H9 (cell line): ENCODE measurements around the gene APOBEC3G. TPM values are rescaled to one million over a fixed set of nuclear protein-coding genes. Genes with fewer than 3 reads are reported as not detected.

Source experiments
- DNase-seq: peaks from one replicate; pipeline ENCODE4 v3.0.0-alpha.2; 2017
- H2AFZ ChIP-seq: one replicate; pipeline ENCODE4 v1.6.1; 2013; ENCODE audit warnings: mild to moderate bottlenecking, low read length, control low read depth, moderate library complexity
- H2AK5ac ChIP-seq: 2 replicates; pipeline ENCODE4 v1.6.1; 2013; ENCODE audit warnings: low read length, control low read depth, mixed read lengths; ENCODE audit not compliant: insufficient read length
- H2BK120ac ChIP-seq: one replicate; pipeline ENCODE4 v1.6.1; 2013; ENCODE audit warnings: low read depth, mild to moderate bottlenecking, low read length, control low read depth, inconsistent platforms; ENCODE audit not compliant: poor library complexity, severe bottlenecking
- H2BK12ac ChIP-seq: 2 replicates; pipeline ENCODE4 v1.6.1; 2013; ENCODE audit warnings: low read length, control low read depth, mixed read lengths, low read depth; ENCODE audit not compliant: insufficient read length
- H2BK15ac ChIP-seq: 2 replicates; pipeline ENCODE4 v1.6.1; 2013; ENCODE audit warnings: low read depth, low read length, control low read depth
- H2BK20ac ChIP-seq: one replicate; pipeline ENCODE4 v1.6.1; 2013; ENCODE audit warnings: low read depth, mild to moderate bottlenecking, low read length, control low read depth, inconsistent platforms; ENCODE audit not compliant: poor library complexity, severe bottlenecking
- H2BK5ac ChIP-seq: 2 replicates; pipeline ENCODE4 v1.6.1; 2013; ENCODE audit warnings: low read length, control low read depth, mixed read lengths; ENCODE audit not compliant: insufficient read length
- H3K14ac ChIP-seq: 2 replicates; pipeline ENCODE4 v1.6.1; 2013; ENCODE audit warnings: low read length, control low read depth; ENCODE audit not compliant: insufficient read depth
- H3K18ac ChIP-seq: 2 replicates; pipeline ENCODE4 v1.6.1; 2013; ENCODE audit warnings: low read depth, mild to moderate bottlenecking, mixed read lengths, low read length, control low read depth; ENCODE audit not compliant: insufficient read length
- H3K23ac ChIP-seq: 2 replicates; pipeline ENCODE4 v1.6.1; 2013; ENCODE audit warnings: low read length, control low read depth, mixed read lengths, low read depth; ENCODE audit not compliant: insufficient read length
- H3K23me2 ChIP-seq: 2 replicates; pipeline ENCODE4 v1.6.1; 2013; ENCODE audit warnings: low read depth, mild to moderate bottlenecking, mixed read lengths, low read length, control low read depth; ENCODE audit not compliant: insufficient read length, poor library complexity, severe bottlenecking
- H3K27ac ChIP-seq: 2 replicates; pipeline ENCODE4 v1.5.1; 2013; ENCODE audit warnings: low read length, control low read depth, mixed read lengths, low read depth; ENCODE audit not compliant: insufficient read length
- H3K27me3 ChIP-seq: 2 replicates; pipeline ENCODE4 v1.6.1; 2013; ENCODE audit warnings: low read length, control low read depth, inconsistent platforms; ENCODE audit not compliant: insufficient read depth
- H3K4ac ChIP-seq: 2 replicates; pipeline ENCODE4 v1.6.1; 2013; ENCODE audit warnings: low read depth, mild to moderate bottlenecking, control low read depth, inconsistent platforms, low read length, moderate library complexity
- H3K4me1 ChIP-seq: 2 replicates; pipeline ENCODE4 v1.6.1; 2013; ENCODE audit warnings: low read length, control low read depth, inconsistent platforms; ENCODE audit not compliant: insufficient read depth
- H3K4me2 ChIP-seq: 2 replicates; pipeline ENCODE4 v1.6.1; 2013; ENCODE audit warnings: low read length, control low read depth, mixed read lengths; ENCODE audit not compliant: insufficient read length, insufficient read depth
- H3K56ac ChIP-seq: 2 replicates; pipeline ENCODE4 v1.6.1; 2013; ENCODE audit warnings: low read depth, mild to moderate bottlenecking, mixed read lengths, low read length, control low read depth; ENCODE audit not compliant: insufficient read length
- H3K79me1 ChIP-seq: 2 replicates; pipeline ENCODE4 v1.6.1; 2013; ENCODE audit warnings: low read depth, mild to moderate bottlenecking, moderate library complexity, low read length, control low read depth, inconsistent platforms; ENCODE audit not compliant: insufficient read depth, poor library complexity, severe bottlenecking
- H3K79me2 ChIP-seq: 2 replicates; pipeline ENCODE4 v1.6.1; 2013; ENCODE audit warnings: low read length, control low read depth, inconsistent platforms; ENCODE audit not compliant: insufficient read depth
- H3K9ac ChIP-seq: 2 replicates; pipeline ENCODE4 v1.6.1; 2013; ENCODE audit warnings: low read length, control low read depth, mixed read lengths; ENCODE audit not compliant: insufficient read length; ENCODE audit errors: extremely low read depth
- H3K9me3 ChIP-seq: one replicate; pipeline ENCODE4 v1.6.1; 2013; ENCODE audit warnings: low read depth, low read length, inconsistent platforms; ENCODE audit not compliant: control insufficient read depth
- H3T11ph ChIP-seq: one replicate; pipeline ENCODE4 v1.6.1; 2013; ENCODE audit warnings: mild to moderate bottlenecking, low read length, control low read depth, inconsistent platforms
- H4K20me1 ChIP-seq: one replicate; pipeline ENCODE4 v1.6.1; 2013; ENCODE audit not compliant: control insufficient read depth, insufficient read length, insufficient read depth
- H4K5ac ChIP-seq: 2 replicates; pipeline ENCODE4 v1.6.1; 2013; ENCODE audit warnings: low read depth, mild to moderate bottlenecking, mixed read lengths, low read length, control low read depth; ENCODE audit not compliant: insufficient read length
- H4K8ac ChIP-seq: replicated peaks from 2 replicates; pipeline ENCODE4 v1.6.1; 2013; ENCODE audit warnings: low read length, control low read depth, mixed read lengths, low read depth; ENCODE audit not compliant: insufficient read length
- H4K91ac ChIP-seq: 2 replicates; pipeline ENCODE4 v1.6.1; 2013; ENCODE audit warnings: low read depth, mild to moderate bottlenecking, moderate library complexity, mixed read lengths, low read length, control low read depth; ENCODE audit not compliant: insufficient read length
- H3K27ac Mint-ChIP-seq, 3 experiments: 2 replicates in 2 of 3; 3 replicates in 1 of 3; pipeline ENCODE4 v1.8.0; 2020 to 2021; ENCODE audit warnings: mixed read lengths in 3 of 3, mild to moderate bottlenecking in 1 of 3, moderate library complexity in 1 of 3
- H3K27me3 Mint-ChIP-seq: 2 replicates; pipeline ENCODE4 v1.8.0; 2021; ENCODE audit warnings: low read depth, mild to moderate bottlenecking, moderate library complexity, mixed read lengths
- H3K36me3 Mint-ChIP-seq, 3 experiments: 2 replicates in 2 of 3; 3 replicates in 1 of 3; pipeline ENCODE4 v1.8.0; 2020 to 2021; ENCODE audit warnings: low read depth in 3 of 3, mixed read lengths in 3 of 3; ENCODE audit not compliant: insufficient read depth in 1 of 3
- H3K4me1 Mint-ChIP-seq, 2 experiments: 2 replicates each; pipeline ENCODE4 v1.8.0; 2020; ENCODE audit warnings: mixed read lengths in 2 of 2
- H3K4me3 Mint-ChIP-seq, 2 experiments: 2 replicates in 1 of 2; 3 replicates in 1 of 2; pipeline ENCODE4 v1.8.0; 2020 to 2021; ENCODE audit warnings: mild to moderate bottlenecking in 2 of 2, mixed read lengths in 2 of 2, moderate library complexity in 1 of 2
- H3K9me3 Mint-ChIP-seq, 2 experiments: 2 replicates in 1 of 2; 3 replicates in 1 of 2; pipeline ENCODE4 v1.8.0; 2020; ENCODE audit warnings: mild to moderate bottlenecking in 2 of 2, mixed read lengths in 2 of 2, moderate library complexity in 1 of 2
- WGBS: extraction: QIAGEN DNeasy Blood & Tissue Kit; methylation state at CpG from one replicate; pipeline ENCODE4 v1.1.7; 2013; ENCODE audit warnings: missing lambda C conversion rate, low lambda C conversion rate, mixed read lengths; ENCODE audit not compliant: insufficient read length; ENCODE audit errors: extremely low coverage; 5-methylcytosine and 5-hydroxymethylcytosine counted together
- total RNA-seq: library from RNA; stranded (reverse); gene quantifications from 2 replicates; pipeline ENCODE4 v1.2.1, GENCODE V29; 2021
- TF ChIP-seq, protein P1 (sequence below): fragments of 200-600 bp; sonication (generic); conservative IDR thresholded peaks from 3 replicates; pipeline ENCODE4 v1.8.0; 2021; ENCODE audit warnings: antibody characterized with exemption, mild to moderate bottlenecking

APOBEC3G gene
- total RNA-seq, 1 experiment from 2014 or later, result 2.4 TPM

DNA sequence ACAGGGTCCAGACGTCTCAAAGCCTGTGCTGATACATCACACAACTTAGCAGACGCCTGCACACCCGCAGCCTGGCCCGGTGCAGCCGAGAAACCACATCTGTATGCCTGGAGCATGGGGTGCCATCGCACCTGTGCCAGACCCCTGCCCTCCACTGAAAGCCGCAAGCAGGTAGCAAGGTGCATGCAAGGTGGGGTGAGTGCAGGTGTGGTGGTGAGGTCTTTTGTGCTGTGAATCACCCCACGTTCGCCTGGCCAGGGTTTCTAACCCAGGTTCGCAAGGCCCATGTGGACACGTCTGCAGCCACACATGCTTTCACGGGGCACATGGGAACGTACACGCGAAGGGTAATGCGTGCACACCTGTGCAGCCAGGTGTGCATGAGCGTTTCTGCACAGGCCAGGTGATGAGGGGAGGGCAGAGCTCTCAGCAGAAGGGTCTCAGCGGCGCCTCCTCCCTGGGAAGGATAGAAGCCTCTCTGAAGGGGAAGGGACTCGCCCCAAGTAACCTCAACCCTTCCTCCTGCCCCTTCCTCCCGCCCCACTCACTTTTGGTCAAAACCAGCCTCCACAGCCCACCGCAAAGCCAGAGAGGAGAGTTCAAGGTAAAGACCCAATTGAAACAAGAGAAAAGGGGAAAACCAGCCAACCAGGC is 55.9 kb downstream of the APOBEC3G start:
- peak; percentile 28 for DNase-seq
- Histone ChIP-seq H3K4ac (no peak overlapping the region), H2BK5ac (no peak overlapping the region), H2AFZ (no peak overlapping the region), H3K4me1 (peaks cover 4% of the 10 kb centered on the region; the same call in 1 of the 2 replicates), H3T11ph (no peak overlapping the region), H2BK120ac (no peak overlapping the region), H2BK12ac (no peak overlapping the region), H3K14ac (no peak overlapping the region; the same call in 1 of the 2 replicates), H3K23me2 (no peaks in the 10 kb centered on the region), H4K5ac (no peak overlapping the region), H3K4me2 (no peak overlapping the region), H3K9ac (no peak overlapping the region), H2BK20ac (no peak overlapping the region), H3K79me1 (no peaks in the 10 kb centered on the region), H3K23ac (no peak overlapping the region), H3K9me3 (no peaks in the 10 kb centered on the region), H3K27me3 (no peaks in the 10 kb centered on the region), H3K79me2 (no peaks in the 10 kb centered on the region), H3K27ac (no peak overlapping the region), H2AK5ac (no peak overlapping the region), H4K8ac (no peak overlapping the region), H4K91ac (no peak overlapping the region), H2BK15ac (no peak overlapping the region), H3K56ac (no peak overlapping the region), H3K18ac (no peak overlapping the region), H4K20me1 (no peaks in the 10 kb centered on the region)
- no peaks in the 10 kb centered on the region; a peak in 2 of 7 replicates for H3K36me3 Mint-ChIP-seq
- H3K27ac Mint-ChIP-seq, result no peak overlapping the region; a peak in 1 of 7 replicates
- no peak overlapping the region for H3K4me3 Mint-ChIP-seq
- no CpG with 5 or more reads among the region's 22 CpGs for WGBS
- peaks cover 3% of the 10 kb centered on the region for H3K27me3 Mint-ChIP-seq
- H3K4me1 Mint-ChIP-seq, result peaks cover 31 to 33% of the 10 kb centered on the region in 2 experiments
- TF ChIP-seq, protein P1, sequence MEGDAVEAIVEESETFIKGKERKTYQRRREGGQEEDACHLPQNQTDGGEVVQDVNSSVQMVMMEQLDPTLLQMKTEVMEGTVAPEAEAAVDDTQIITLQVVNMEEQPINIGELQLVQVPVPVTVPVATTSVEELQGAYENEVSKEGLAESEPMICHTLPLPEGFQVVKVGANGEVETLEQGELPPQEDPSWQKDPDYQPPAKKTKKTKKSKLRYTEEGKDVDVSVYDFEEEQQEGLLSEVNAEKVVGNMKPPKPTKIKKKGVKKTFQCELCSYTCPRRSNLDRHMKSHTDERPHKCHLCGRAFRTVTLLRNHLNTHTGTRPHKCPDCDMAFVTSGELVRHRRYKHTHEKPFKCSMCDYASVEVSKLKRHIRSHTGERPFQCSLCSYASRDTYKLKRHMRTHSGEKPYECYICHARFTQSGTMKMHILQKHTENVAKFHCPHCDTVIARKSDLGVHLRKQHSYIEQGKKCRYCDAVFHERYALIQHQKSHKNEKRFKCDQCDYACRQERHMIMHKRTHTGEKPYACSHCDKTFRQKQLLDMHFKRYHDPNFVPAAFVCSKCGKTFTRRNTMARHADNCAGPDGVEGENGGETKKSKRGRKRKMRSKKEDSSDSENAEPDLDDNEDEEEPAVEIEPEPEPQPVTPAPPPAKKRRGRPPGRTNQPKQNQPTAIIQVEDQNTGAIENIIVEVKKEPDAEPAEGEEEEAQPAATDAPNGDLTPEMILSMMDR, result no peak
- H3K9me3 Mint-ChIP-seq, result no peaks in the 10 kb centered on the region
